ENCODE data around the gene POU4F2. TPM values are rescaled to one million over a fixed set of nuclear protein-coding genes. Genes with fewer than 3 reads are reported as not detected.
"Not testable (repeated sequence)": the region's sequence is repeated elsewhere in the genome, so short reads cannot be mapped to it uniquely, and the experiment has no call there.

The POU4F2 gene
- total and polyA plus RNA-seq, 2 experiments from 2014 or later: 0.33 TPM; not detected in 1

- no peaks in the 10 kb centered on the region for H3K9me2 ChIP-seq (replicated peaks; ENCODE audit: insufficient read depth)
- no peaks in the 10 kb centered on the region for H4K20me1 ChIP-seq (ENCODE audit: insufficient read depth, poor library complexity, severe bottlenecking)
- no peaks in the 10 kb centered on the region for H3K9me3 ChIP-seq (ENCODE audit: low read depth)
- no peaks in the 10 kb centered on the region for H3K79me2 ChIP-seq
- peak overlapping the region; percentile 96 for H3K4me2 ChIP-seq
- peak overlapping the region; percentile 15 for H2AFZ ChIP-seq
- TF ChIP-seq CTCF (IDR thresholded peaks at IDR 0.05; ENCODE audit: poor library complexity) (peak; percentile 7), EZH2phosphoT487 (IDR thresholded peaks at IDR 0.05; ENCODE audit: low read depth, severe bottlenecking, unreplicated experiment) (no peak), EZH2 (IDR thresholded peaks at IDR 0.05; ENCODE audit: borderline replicate concordance) (peak; percentile 76)
- H3K36me3 ChIP-seq (replicated peaks; ENCODE audit: insufficient read depth, low read depth): no peaks in the 10 kb centered on the region
- no peak overlapping the region for H3K27ac ChIP-seq
- peak overlapping the region; percentile 37 for H3K4me3 ChIP-seq
- peaks cover 7% of the 10 kb centered on the region for H3K4me1 ChIP-seq (ENCODE audit: insufficient read depth)
- DNase-seq (ENCODE audit: low spot score): peak; percentile 56
- peaks cover 84% of the 10 kb centered on the region for H3K27me3 ChIP-seq
- WGBS (ENCODE audit: low lambda C conversion rate, missing lambda C conversion rate): 1% methylated on average over 30 of the region's 72 CpGs
These were observed 16.2 kb downstream of the POU4F2 start for GRCh38 chr4:146654687-146655520.

- WGBS (ENCODE audit: low lambda C conversion rate, missing lambda C conversion rate): 14% methylated on average over 8 of the region's 9 CpGs
- no peaks in the 10 kb centered on the region for H3K9me3 ChIP-seq (ENCODE audit: low read depth)
- peak overlapping the region; percentile 29 for H3K4me3 ChIP-seq
- H3K4me1 ChIP-seq (ENCODE audit: insufficient read depth): peaks cover 7% of the 10 kb centered on the region
- peak overlapping the region; percentile 15 for H2AFZ ChIP-seq
- no peak overlapping the region for H3K27ac ChIP-seq
- no peak for DNase-seq (ENCODE audit: low spot score)
- no peaks in the 10 kb centered on the region for H4K20me1 ChIP-seq (ENCODE audit: insufficient read depth, poor library complexity, severe bottlenecking)
- peak; percentile 59 for TF ChIP-seq EZH2 (IDR thresholded peaks at IDR 0.05; ENCODE audit: borderline replicate concordance)
- TF ChIP-seq EZH2phosphoT487 (IDR thresholded peaks at IDR 0.05; ENCODE audit: low read depth, severe bottlenecking, unreplicated experiment): no peak
- no peak for TF ChIP-seq CTCF (IDR thresholded peaks at IDR 0.05; ENCODE audit: poor library complexity)
- peaks cover 83% of the 10 kb centered on the region for H3K27me3 ChIP-seq
- H3K9me2 ChIP-seq (replicated peaks; ENCODE audit: insufficient read depth): no peaks in the 10 kb centered on the region
- peak overlapping the region; percentile 96 for H3K4me2 ChIP-seq
- H3K36me3 ChIP-seq (replicated peaks; ENCODE audit: insufficient read depth, low read depth): no peaks in the 10 kb centered on the region
- H3K79me2 ChIP-seq: no peaks in the 10 kb centered on the region
These were observed 16.8 kb downstream of the POU4F2 start for GRCh38 chr4:146655521-146655856.

- TF ChIP-seq EZH2phosphoT487 (IDR thresholded peaks at IDR 0.05; ENCODE audit: low read depth, severe bottlenecking, unreplicated experiment) (no peak), CTCF (IDR thresholded peaks at IDR 0.05; ENCODE audit: poor library complexity) (no peak), EZH2 (IDR thresholded peaks at IDR 0.05; ENCODE audit: borderline replicate concordance) (no peak)
- no peak overlapping the region for H3K4me3 ChIP-seq
- no peaks in the 10 kb centered on the region for H3K9me2 ChIP-seq (replicated peaks; ENCODE audit: insufficient read depth)
- no peak for DNase-seq (ENCODE audit: low spot score)
- no peaks in the 10 kb centered on the region for H4K20me1 ChIP-seq (ENCODE audit: insufficient read depth, poor library complexity, severe bottlenecking)
- H3K79me2 ChIP-seq: no peaks in the 10 kb centered on the region
- H3K36me3 ChIP-seq (replicated peaks; ENCODE audit: insufficient read depth, low read depth): no peaks in the 10 kb centered on the region
- no peaks in the 10 kb centered on the region for H3K9me3 ChIP-seq (ENCODE audit: low read depth)
- peaks cover 46% of the 10 kb centered on the region for H3K27me3 ChIP-seq
- H2AFZ ChIP-seq: no peak overlapping the region
- no peak overlapping the region for H3K4me2 ChIP-seq
- 63% methylated on average over 4 of the region's 4 CpGs for WGBS (ENCODE audit: low lambda C conversion rate, missing lambda C conversion rate)
- no peaks in the 10 kb centered on the region for H3K4me1 ChIP-seq (ENCODE audit: insufficient read depth)
- H3K27ac ChIP-seq: no peak overlapping the region
These were observed 22.7 kb downstream of the POU4F2 start for GRCh38 chr4:146661367-146661766.

GRCh38 chr4:146663968-146664311, 25.2 kb downstream of the POU4F2 start:
- H3K36me3 ChIP-seq (replicated peaks; ENCODE audit: insufficient read depth, low read depth); H3K9me3 ChIP-seq (ENCODE audit: low read depth); H3K79me2 ChIP-seq; H4K20me1 ChIP-seq (ENCODE audit: insufficient read depth, poor library complexity, severe bottlenecking); H2AFZ ChIP-seq; DNase-seq (ENCODE audit: low spot score); H3K4me2 ChIP-seq; H3K27ac ChIP-seq; H3K4me1 ChIP-seq (ENCODE audit: insufficient read depth); H3K9me2 ChIP-seq (replicated peaks; ENCODE audit: insufficient read depth); H3K4me3 ChIP-seq: not testable (repeated sequence)
- peaks cover 36% of the 10 kb centered on the region for H3K27me3 ChIP-seq
- WGBS (ENCODE audit: low lambda C conversion rate, missing lambda C conversion rate): 26% methylated on average over 6 of the region's 6 CpGs

Data from hepatocyte (in vitro differentiated cells).